Endothelial cell of umbilical vein (primary cell): Measurements from ENCODE around the gene IMPACT. TPM values are rescaled to one million over a fixed set of nuclear protein-coding genes. Genes with fewer than 3 reads are reported as not detected.

Experiments used
- BruUV-seq: library from RNA; stranded (reverse); fragments of 400-500 nt; replicated peaks from 2 replicates; lab custom pipeline; 2021; lab: Mats Ljungman, UMichigan
- CTCF ChIA-PET: fragments of 300-600, 350-600 bp; sonication (Branson Sonifier 250); formaldehyde crosslinking; loops from one replicate; lab custom pipeline; 2021; ENCODE audit warnings: antibody characterized with exemption, inconsistent platforms; lab: Charles Lee
- POLR2A ChIA-PET: fragments of 300-600, 350-600 bp; sonication (Branson Sonifier 250); formaldehyde crosslinking; loops from one replicate; lab custom pipeline; 2021; ENCODE audit warnings: antibody characterized with exemption, inconsistent platforms; lab: Charles Lee
- DNase-seq: peaks from one replicate; pipeline ENCODE4 v3.0.0-alpha.2; 2011; ENCODE audit warnings: low read depth, low spot score
- FAIRE-seq: peaks from 2 replicates; lab custom pipeline; 2011; peaks lifted over from hg19 to GRCh38; lab: Jason Lieb, UNC
- H2AFZ ChIP-seq: 2 replicates; pipeline ENCODE4 v1.6.0; 2012; ENCODE audit warnings: low read depth, low read length, control low read depth, inconsistent platforms
- H3K27ac ChIP-seq: 2 replicates; pipeline ENCODE4 v1.5.1; 2011; ENCODE audit warnings: low read depth, mild to moderate bottlenecking, control low read depth, low read length, moderate library complexity; ENCODE audit not compliant: insufficient read depth
- H3K27me3 ChIP-seq, 2 experiments: 2 replicates each; pipeline versions ENCODE4 v1.6.0 to v1.6.1; 2011; ENCODE audit warnings: low read length in 2 of 2, mixed read lengths in 1 of 2; ENCODE audit not compliant: control insufficient read depth in 2 of 2, insufficient read depth in 2 of 2
- H3K36me3 ChIP-seq, 2 experiments: 2 replicates in 1 of 2; 3 replicates in 1 of 2; pipeline ENCODE4 v1.5.1; 2011; ENCODE audit warnings: low read length in 2 of 2, mild to moderate bottlenecking in 1 of 2, moderate library complexity in 1 of 2; ENCODE audit not compliant: control insufficient read depth in 2 of 2, insufficient read depth in 2 of 2; ENCODE audit errors: extremely low read depth in 1 of 2
- H3K4me1 ChIP-seq: 3 replicates; pipeline ENCODE4 v1.5.1; 2011; ENCODE audit warnings: mild to moderate bottlenecking, low read length; ENCODE audit not compliant: control insufficient read depth, insufficient read depth; ENCODE audit errors: extremely low read depth
- H3K4me2 ChIP-seq: 2 replicates; pipeline ENCODE4 v1.6.1; 2011; ENCODE audit warnings: low read length, control low read depth, mixed read lengths; ENCODE audit not compliant: insufficient read depth
- H3K4me3 ChIP-seq, 3 experiments: fragments of 200-600 bp in 1 of 3; sonication (generic), shearing (Covaris generic) in 1 of 3; replicated peaks in 1 of 3; 2 replicates each; pipeline ENCODE4 v1.5.1; 2011 to 2016; ENCODE audit warnings: control low read depth in 3 of 3, low read length in 3 of 3, mild to moderate bottlenecking in 2 of 3, inconsistent platforms in 1 of 3, low read depth in 1 of 3, moderate library complexity in 1 of 3; ENCODE audit not compliant: insufficient read depth in 1 of 3
- H3K79me2 ChIP-seq: 2 replicates; pipeline ENCODE4 v1.6.0; 2012; ENCODE audit warnings: low read length, inconsistent platforms; ENCODE audit not compliant: control insufficient read depth, insufficient read depth
- H3K9ac ChIP-seq: replicated peaks from 2 replicates; pipeline ENCODE3; 2011; ENCODE audit warnings: low read length, control low read depth; ENCODE audit not compliant: insufficient read depth; ENCODE audit errors: extremely low read depth
- H3K9me1 ChIP-seq: replicated peaks from 3 replicates; pipeline ENCODE4 v1.6.0; 2011; ENCODE audit warnings: mild to moderate bottlenecking, low read length; ENCODE audit not compliant: control insufficient read depth, insufficient read depth; ENCODE audit errors: extremely low read depth
- H3K9me3 ChIP-seq: replicated peaks from 2 replicates; pipeline ENCODE4 v1.5.1; 2012; ENCODE audit warnings: low read length, inconsistent platforms; ENCODE audit not compliant: control insufficient read depth, insufficient read depth
- H4K20me1 ChIP-seq: replicated peaks from 2 replicates; pipeline ENCODE3; 2011; ENCODE audit warnings: mild to moderate bottlenecking, low read length; ENCODE audit not compliant: control insufficient read depth, insufficient read depth; ENCODE audit errors: extremely low read depth
- FOS ChIP-seq: IDR thresholded peaks from 2 replicates; pipeline ENCODE4 v1.6.1; 2011; ENCODE audit warnings: mild to moderate bottlenecking, low read length, moderate library complexity, borderline replicate concordance; ENCODE audit not compliant: insufficient read depth
- GATA2 ChIP-seq: IDR thresholded peaks from 2 replicates; pipeline ENCODE4 v1.7.0; 2011; ENCODE audit warnings: low read depth, mild to moderate bottlenecking, moderate library complexity, mixed read lengths, low read length; ENCODE audit not compliant: insufficient read length, insufficient read depth
- JUN ChIP-seq: IDR thresholded peaks from 2 replicates; pipeline ENCODE4 v1.6.1; 2011; ENCODE audit warnings: borderline replicate concordance, low read depth; ENCODE audit not compliant: insufficient read length, insufficient read depth
- MYC ChIP-seq: IDR thresholded peaks from one replicate; pipeline ENCODE4 v1.6.1; 2011; ENCODE audit warnings: mild to moderate bottlenecking, low read depth, low read length
- POLR2A ChIP-seq: IDR thresholded peaks from 2 replicates; pipeline ENCODE4 v1.6.1; 2012; ENCODE audit warnings: low read depth, mild to moderate bottlenecking, control low read depth, low read length
- dilution Hi-C: fragments of 300-500 bp; cut with MboI; formaldehyde crosslinking; loops from one replicate; pipeline ENCODE4 v1.15.0; 2019; ENCODE audit warnings: low sequenced_read_pairs; ENCODE audit not compliant: extremely low pct_ligation_motif_present
- intact Hi-C: fragments of 100-400 bp; cut with micrococcal nuclease; formaldehyde crosslinking; loops from one replicate; pipeline ENCODE4 v1.10.0; 2022
- polyA plus RNA-seq, 4 experiments: library from polyadenylated mRNA; depleted of rRNA in 3 of 4; stranded (reverse) in 3 of 4; unstranded in 1 of 4; fragments of >200 nt; gene quantifications; 2 replicates each; pipeline versions ENCODE4 v1.2.1 to v1.2.3, GENCODE V29; 2011 to 2012; ENCODE audit warnings: missing spikeins in 1 of 4
- total RNA-seq: library from RNA; stranded (reverse); gene quantifications from 2 replicates; pipeline ENCODE4 v1.2.3, GENCODE V29; 2021
- TF ChIP-seq, protein P1 (sequence below): IDR thresholded peaks from 2 replicates; pipeline ENCODE4 v1.6.1; 2011; ENCODE audit not compliant: insufficient read depth, insufficient read length

IMPACT gene
- total and polyA plus RNA-seq, 2 donors (not counting 3 experiments of a cell fraction or from before 2014, with no cell fraction given) = 15.4 to 28.6 TPM

DNA sequence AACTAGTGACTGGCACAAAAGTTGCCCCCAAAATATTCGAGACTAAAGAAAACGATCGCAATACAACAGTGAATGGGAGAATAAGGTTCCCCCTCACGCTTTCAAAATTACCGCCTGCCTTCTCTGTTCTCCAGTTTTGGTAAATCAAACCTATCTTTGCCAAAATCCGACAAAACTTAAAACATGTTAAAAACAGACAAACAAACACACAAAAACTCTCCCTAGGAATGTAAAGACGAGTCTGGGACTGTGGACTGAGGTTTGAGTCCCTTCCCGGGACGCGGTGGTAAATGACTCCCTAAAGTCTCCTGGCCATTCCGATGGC, 435 bp upstream of the IMPACT start:
- TF ChIP-seq FOS = no peak
- TF ChIP-seq MYC = no peak
- no peak for TF ChIP-seq JUN
- no peak for TF ChIP-seq POLR2A
- no peak for TF ChIP-seq GATA2
- peak overlapping the region; percentile 92 for H2AFZ ChIP-seq
- BruUV-seq = TSS peak; percentile 92
- peak overlapping the region; percentile 53 for H3K27ac ChIP-seq
- no peaks in the 10 kb centered on the region for H3K9me3 ChIP-seq
- no peaks in the 10 kb centered on the region for H3K9me1 ChIP-seq
- peak overlapping the region; percentile 57 for H3K4me2 ChIP-seq
- H3K79me2 ChIP-seq = peaks cover 2% of the 10 kb centered on the region
- peaks cover 0 to under 1% of the 10 kb centered on the region in 2 experiments for H3K36me3 ChIP-seq
- H3K4me3 ChIP-seq = peak overlapping the region; percentile 70 to 92 (median 88)
- peaks cover 12% of the 10 kb centered on the region for H3K4me1 ChIP-seq
- H4K20me1 ChIP-seq = no peaks in the 10 kb centered on the region
- no peak for FAIRE-seq
- ChIA-PET POLR2A (interaction anchor here (0.8 kb wide), 1 partner anchor 28 kb away, joined by 4 read pairs; the partner anchor contains the start of gene OSBPL1A), CTCF (interaction anchor here (0.6 to 2.8 kb wide), 3 partner anchors 66 to 249 kb away, joined by 3 to 22 read pairs (median 4); no protein-coding TSS in a partner anchor)
- peak overlapping the region; percentile 94 for H3K9ac ChIP-seq
- H3K27me3 ChIP-seq = peaks cover 10 to 13% of the 10 kb centered on the region in 2 experiments
- DNase-seq = no peak
- dilution Hi-C loops = no loop called here
- intact Hi-C loops = loop anchor here (1.0 to 5.0 kb wide), 2 partner anchors 29 to 69 kb away; partner anchors contain the start of gene OSBPL1A

DNA sequence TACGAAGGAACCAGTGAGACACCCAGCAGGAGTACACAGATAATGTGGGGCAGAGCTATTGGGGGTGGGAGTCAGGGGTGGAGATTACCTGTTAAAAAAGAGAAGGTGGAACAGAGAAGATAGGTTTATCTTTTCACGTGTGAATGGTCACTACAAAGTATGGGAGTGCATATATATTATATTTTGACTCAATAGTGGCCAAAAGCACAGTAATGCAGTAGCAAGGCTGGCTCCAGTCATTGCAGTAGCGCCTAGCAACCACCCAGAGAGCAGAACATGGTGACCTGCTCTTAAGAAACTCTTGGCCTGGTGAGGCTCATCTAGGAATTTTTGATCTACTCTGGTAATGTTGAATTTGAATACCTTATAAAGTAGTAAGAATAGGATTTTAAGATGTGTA, 1.0 kb downstream of the IMPACT start:
- no peaks in the 10 kb centered on the region for H4K20me1 ChIP-seq
- peaks cover 0 to 2% of the 10 kb centered on the region in 2 experiments for H3K36me3 ChIP-seq
- peak overlapping the region; percentile 92 for H2AFZ ChIP-seq
- peaks cover 7 to 10% of the 10 kb centered on the region in 2 experiments for H3K27me3 ChIP-seq
- DNase-seq = peak; percentile 18
- H3K4me1 ChIP-seq = peaks cover 12% of the 10 kb centered on the region
- H3K9me3 ChIP-seq = no peaks in the 10 kb centered on the region
- no peak overlapping the region for H3K9ac ChIP-seq
- ChIA-PET CTCF (interaction anchor here (1.4 to 2.8 kb wide), 2 partner anchors 67 to 251 kb away, joined by 4 to 22 read pairs; no protein-coding TSS in a partner anchor), POLR2A (no interaction called here)
- peaks cover 2% of the 10 kb centered on the region for H3K79me2 ChIP-seq
- FAIRE-seq = no peak
- H3K27ac ChIP-seq = no peak overlapping the region
- intact Hi-C loops (loop anchor here (5.0 kb wide), 1 partner anchor 70 kb away; no protein-coding TSS in a partner anchor), dilution Hi-C loops (no loop called here)
- no TSS peak for BruUV-seq
- H3K4me2 ChIP-seq = peak overlapping the region; percentile 96
- TF ChIP-seq FOS = no peak
- TF ChIP-seq, protein P1, sequence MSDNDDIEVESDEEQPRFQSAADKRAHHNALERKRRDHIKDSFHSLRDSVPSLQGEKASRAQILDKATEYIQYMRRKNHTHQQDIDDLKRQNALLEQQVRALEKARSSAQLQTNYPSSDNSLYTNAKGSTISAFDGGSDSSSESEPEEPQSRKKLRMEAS = no peak
- H3K9me1 ChIP-seq = no peaks in the 10 kb centered on the region
- peak overlapping the region; percentile 70 to 92 (median 88) for H3K4me3 ChIP-seq
